ENCODE data around the gene MTFR1L.

The MTFR1L gene

DNA sequence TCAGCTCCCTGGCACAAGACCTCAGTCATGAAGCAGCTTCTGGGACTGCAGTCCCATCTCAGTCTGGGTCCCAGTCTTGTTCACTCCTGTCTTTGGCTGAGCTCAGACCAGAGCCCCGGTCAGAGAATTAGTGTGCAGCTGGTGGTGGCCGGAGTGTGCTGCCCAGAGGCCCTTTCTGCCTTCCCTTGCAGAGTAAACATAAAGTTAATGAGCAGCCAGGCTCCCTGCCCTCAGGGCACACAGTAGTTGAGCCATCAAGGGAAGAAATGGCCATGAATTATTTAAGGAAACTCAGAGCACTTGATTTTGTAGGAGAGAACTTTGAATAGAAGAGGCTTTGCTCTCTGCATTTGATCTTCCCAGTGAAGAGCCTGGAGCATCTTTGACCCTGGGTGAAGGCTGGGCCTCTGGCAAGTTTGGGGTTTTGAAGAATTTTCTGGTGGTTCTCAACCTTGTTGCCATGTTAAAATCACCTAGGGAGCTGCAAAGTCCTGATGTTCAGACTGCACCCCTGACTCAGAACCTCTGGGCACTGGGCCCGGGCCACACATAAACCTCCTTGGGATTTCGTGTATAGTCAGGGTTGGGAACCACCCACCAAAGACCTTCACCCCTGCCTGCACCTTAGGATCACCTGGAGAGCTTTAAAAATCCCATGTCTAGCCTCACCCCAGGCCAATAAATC lies 46.2 kb upstream of the MTFR1L start:
- ChIA-PET POLR2A (no interaction called here), CTCF (interaction anchor here (0.8 kb wide), 1 partner anchor 165 kb away, joined by 3 read pairs; no protein-coding TSS in a partner anchor)
- no peak for DNase-seq (ENCODE audit: extremely low spot score)
- TF ChIP-seq HDGF (IDR thresholded peaks at IDR 0.05; ENCODE audit: borderline replicate concordance): no peak
- no peak for TF ChIP-seq TARDBP (IDR thresholded peaks at IDR 0.05)
- TF ChIP-seq FOXA1 (IDR thresholded peaks at IDR 0.05): no peak
- no peak for TF ChIP-seq BHLHE40 (IDR thresholded peaks at IDR 0.05; ENCODE audit: borderline replicate concordance)
- TF ChIP-seq FOXK2 (IDR thresholded peaks at IDR 0.05): no peak
- TF ChIP-seq, protein P1, sequence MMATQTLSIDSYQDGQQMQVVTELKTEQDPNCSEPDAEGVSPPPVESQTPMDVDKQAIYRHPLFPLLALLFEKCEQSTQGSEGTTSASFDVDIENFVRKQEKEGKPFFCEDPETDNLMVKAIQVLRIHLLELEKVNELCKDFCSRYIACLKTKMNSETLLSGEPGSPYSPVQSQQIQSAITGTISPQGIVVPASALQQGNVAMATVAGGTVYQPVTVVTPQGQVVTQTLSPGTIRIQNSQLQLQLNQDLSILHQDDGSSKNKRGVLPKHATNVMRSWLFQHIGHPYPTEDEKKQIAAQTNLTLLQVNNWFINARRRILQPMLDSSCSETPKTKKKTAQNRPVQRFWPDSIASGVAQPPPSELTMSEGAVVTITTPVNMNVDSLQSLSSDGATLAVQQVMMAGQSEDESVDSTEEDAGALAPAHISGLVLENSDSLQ (IDR thresholded peaks at IDR 0.05): no peak
- no peak for TF ChIP-seq NFRKB (IDR thresholded peaks at IDR 0.05)
- TF ChIP-seq SUZ12 (IDR thresholded peaks at IDR 0.05): no peak

DNA sequence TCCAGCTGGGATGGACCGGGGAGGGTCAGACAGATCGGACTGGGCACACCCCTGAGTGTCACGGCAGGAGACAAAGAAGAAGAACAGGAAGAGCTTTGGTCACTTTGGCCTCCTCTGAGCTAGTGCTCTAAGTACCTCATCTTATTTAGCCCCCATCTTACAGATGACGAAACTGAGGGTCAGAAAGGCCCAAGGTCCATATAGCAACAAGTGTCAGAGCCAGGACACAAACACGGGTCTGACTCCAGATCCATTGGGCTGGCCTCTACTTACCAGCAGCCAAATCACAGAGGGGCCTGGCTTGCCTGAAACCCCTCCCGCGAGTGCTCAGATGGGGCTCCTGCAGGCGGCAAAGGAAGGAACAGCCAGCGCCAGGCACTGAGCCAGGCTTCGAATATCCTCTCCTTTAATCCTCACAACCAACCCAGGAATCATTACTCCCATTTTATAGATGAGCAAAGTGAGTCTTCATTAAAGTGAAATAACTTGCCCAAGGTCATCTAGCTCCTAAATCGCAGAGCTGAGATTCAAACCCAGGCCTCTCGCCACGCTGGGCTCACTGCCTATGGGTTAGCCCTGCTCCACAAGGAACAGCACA lies 45.4 kb upstream of the MTFR1L start:
- POLR2A ChIA-PET: no interaction called here
- TF ChIP-seq HDGF (IDR thresholded peaks at IDR 0.05; ENCODE audit: borderline replicate concordance) (no peak), FOXK2 (IDR thresholded peaks at IDR 0.05) (no peak), FOXM1 (IDR thresholded peaks at IDR 0.05; ENCODE audit: borderline replicate concordance) (no peak), L3MBTL2 (conservative IDR thresholded peaks at IDR 0.05) (no peak), FOXA1 (IDR thresholded peaks at IDR 0.05) (no peak), ZNF384 (IDR thresholded peaks at IDR 0.05) (no peak), LEF1 (IDR thresholded peaks at IDR 0.05; ENCODE audit: borderline replicate concordance) (no peak), TARDBP (IDR thresholded peaks at IDR 0.05) (no peak), CTBP1 (IDR thresholded peaks at IDR 0.05; ENCODE audit: borderline replicate concordance) (no peak), SP1 (IDR thresholded peaks at IDR 0.05) (no peak), ELF4 (IDR thresholded peaks at IDR 0.05) (no peak), ARNT (IDR thresholded peaks at IDR 0.05) (no peak), NFRKB (IDR thresholded peaks at IDR 0.05) (no peak), SUZ12 (IDR thresholded peaks at IDR 0.05) (no peak), BHLHE40 (IDR thresholded peaks at IDR 0.05; ENCODE audit: borderline replicate concordance) (no peak)
- TF ChIP-seq, protein P1 (IDR thresholded peaks at IDR 0.05): no peak
- CTCF ChIA-PET: interaction anchor here (0.8 kb wide), 1 partner anchor 166 kb away, joined by 3 read pairs; no protein-coding TSS in a partner anchor
- DNase-seq (ENCODE audit: extremely low spot score): no peak

DNA sequence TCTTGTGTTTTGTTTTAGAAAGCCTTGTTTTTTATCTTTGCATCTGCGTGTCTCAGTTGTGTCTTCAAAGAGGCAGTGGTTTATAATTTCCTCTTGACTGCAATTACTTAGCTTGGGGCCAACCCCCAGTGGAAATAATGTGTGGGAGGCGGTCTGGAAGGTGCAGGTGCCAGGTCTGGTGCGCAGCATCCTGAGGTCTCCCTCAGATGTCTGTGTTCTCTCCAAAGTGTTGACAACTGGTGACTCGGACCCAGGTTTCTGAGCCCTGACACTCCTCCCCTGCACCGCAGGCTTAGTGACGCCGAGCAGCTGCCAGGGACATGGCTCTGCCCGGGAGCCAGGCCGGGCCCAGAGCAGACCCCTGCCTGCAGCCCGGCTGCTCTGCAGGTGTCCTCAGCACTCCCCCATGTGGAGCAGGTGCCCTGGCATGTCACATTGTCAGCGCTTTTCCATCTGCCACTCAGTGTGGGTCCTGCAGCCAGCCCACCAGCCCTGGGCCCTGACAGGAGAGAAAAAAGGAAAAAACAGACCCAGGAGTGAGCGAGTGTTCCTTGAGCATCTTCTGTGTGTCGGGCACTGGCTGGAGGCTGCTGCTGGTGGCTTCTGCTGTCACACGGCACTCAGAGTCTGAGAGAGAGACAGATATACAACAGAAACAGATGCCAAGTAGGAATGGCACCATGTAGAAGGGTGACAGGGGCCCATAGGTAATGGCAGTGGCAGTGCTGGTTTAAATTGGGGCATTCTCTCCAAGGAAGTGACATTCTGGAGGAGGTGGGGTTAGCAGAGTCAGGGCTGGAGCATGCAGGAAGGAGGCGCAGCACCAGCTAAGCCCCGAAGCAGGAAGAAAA lies 44.6 kb upstream of the MTFR1L start:
- ChIA-PET POLR2A (no interaction called here), CTCF (interaction anchor here (0.6 kb wide), 1 partner anchor 186 kb away, joined by 3 read pairs; no protein-coding TSS in a partner anchor)
- DNase-seq (ENCODE audit: extremely low spot score): no peak
- TF ChIP-seq ZNF384 (IDR thresholded peaks at IDR 0.05) (no peak), L3MBTL2 (conservative IDR thresholded peaks at IDR 0.05) (no peak), HDGF (IDR thresholded peaks at IDR 0.05; ENCODE audit: borderline replicate concordance) (no peak), TARDBP (IDR thresholded peaks at IDR 0.05) (no peak), NFRKB (IDR thresholded peaks at IDR 0.05) (no peak), LEF1 (IDR thresholded peaks at IDR 0.05; ENCODE audit: borderline replicate concordance) (no peak), CTBP1 (IDR thresholded peaks at IDR 0.05; ENCODE audit: borderline replicate concordance) (no peak), BHLHE40 (IDR thresholded peaks at IDR 0.05; ENCODE audit: borderline replicate concordance) (no peak), SP1 (IDR thresholded peaks at IDR 0.05) (no peak), FOXK2 (IDR thresholded peaks at IDR 0.05) (no peak), ELF4 (IDR thresholded peaks at IDR 0.05) (no peak), SUZ12 (IDR thresholded peaks at IDR 0.05) (no peak), FOXA1 (IDR thresholded peaks at IDR 0.05) (no peak)

DNA sequence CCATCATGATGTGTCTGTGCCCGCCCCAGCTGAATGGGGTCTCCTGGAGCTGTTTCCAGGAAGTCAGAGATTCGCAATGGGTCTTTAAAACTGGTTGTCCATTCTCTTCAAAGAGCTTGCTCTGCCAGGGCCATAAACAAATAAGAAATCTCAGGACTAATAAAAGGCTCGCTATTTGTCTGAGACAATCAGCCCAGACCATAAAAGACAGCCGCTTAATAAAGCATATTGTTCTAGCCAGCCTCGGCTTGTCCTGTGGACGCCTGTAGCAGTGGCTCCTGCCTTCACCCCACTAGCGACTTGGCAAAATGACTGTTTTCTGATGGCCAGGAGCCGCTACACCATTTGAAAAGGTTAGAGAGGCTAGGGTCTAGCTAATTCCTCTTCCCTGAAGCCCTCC lies 40.4 kb upstream of the MTFR1L start:
- DNase-seq (ENCODE audit: extremely low spot score): no peak
- TF ChIP-seq ELF4 (IDR thresholded peaks at IDR 0.05): no peak
- no peak for TF ChIP-seq TARDBP (IDR thresholded peaks at IDR 0.05)
- TF ChIP-seq, protein P1 (IDR thresholded peaks at IDR 0.05): no peak
- no peak for TF ChIP-seq FOXM1 (IDR thresholded peaks at IDR 0.05; ENCODE audit: borderline replicate concordance)
- no peak for TF ChIP-seq HDGF (IDR thresholded peaks at IDR 0.05; ENCODE audit: borderline replicate concordance)
- no peak for TF ChIP-seq FOXK2 (IDR thresholded peaks at IDR 0.05)
- no peak for TF ChIP-seq SP1 (IDR thresholded peaks at IDR 0.05)
- no peak for TF ChIP-seq ZNF384 (IDR thresholded peaks at IDR 0.05)
- no peak for TF ChIP-seq NFRKB (IDR thresholded peaks at IDR 0.05)
- TF ChIP-seq LEF1 (IDR thresholded peaks at IDR 0.05; ENCODE audit: borderline replicate concordance): no peak
- no peak for TF ChIP-seq FOXA1 (IDR thresholded peaks at IDR 0.05)
- no peak for TF ChIP-seq ARNT (IDR thresholded peaks at IDR 0.05)
- no peak for TF ChIP-seq L3MBTL2 (conservative IDR thresholded peaks at IDR 0.05)
- no peak for TF ChIP-seq SUZ12 (IDR thresholded peaks at IDR 0.05)
- no peak for TF ChIP-seq CTBP1 (IDR thresholded peaks at IDR 0.05; ENCODE audit: borderline replicate concordance)
- no peak for TF ChIP-seq BHLHE40 (IDR thresholded peaks at IDR 0.05; ENCODE audit: borderline replicate concordance)
- ChIA-PET POLR2A (interaction anchor here (2.6 kb wide), 1 partner anchor 10 kb away, joined by 5 read pairs; no protein-coding TSS in a partner anchor), CTCF (no interaction called here)

DNA sequence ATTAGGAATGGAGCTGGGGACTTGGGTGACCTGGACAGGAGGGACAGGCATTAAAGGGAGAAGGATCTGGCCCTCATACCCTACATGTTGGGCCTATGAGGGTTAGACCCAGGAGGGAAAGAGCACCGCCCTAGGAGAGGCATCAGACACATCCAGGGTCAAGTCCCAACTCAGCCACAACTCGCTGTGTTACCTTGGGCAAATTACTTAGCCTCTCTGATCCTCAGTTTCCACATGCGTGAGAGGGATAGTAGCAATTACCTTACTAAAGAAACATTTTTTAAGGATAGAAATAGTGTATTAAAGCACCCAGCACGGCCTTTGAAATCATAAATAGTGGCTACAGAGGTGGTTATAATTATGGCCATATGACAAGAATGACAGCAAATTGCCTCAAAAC lies 39.9 kb upstream of the MTFR1L start:
- POLR2A ChIA-PET: interaction anchor here (2.6 kb wide), 1 partner anchor 10 kb away, joined by 5 read pairs; no protein-coding TSS in a partner anchor
- CTCF ChIA-PET: interaction anchor here (0.5 to 1.3 kb wide), 2 partner anchors 14 to 188 kb away, joined by 3 to 4 read pairs; no protein-coding TSS in a partner anchor
- no peak for DNase-seq (ENCODE audit: extremely low spot score)
- TF ChIP-seq FOXK2 (IDR thresholded peaks at IDR 0.05) (no peak), SUZ12 (IDR thresholded peaks at IDR 0.05) (no peak), HDGF (IDR thresholded peaks at IDR 0.05; ENCODE audit: borderline replicate concordance) (no peak), L3MBTL2 (conservative IDR thresholded peaks at IDR 0.05) (no peak), BHLHE40 (IDR thresholded peaks at IDR 0.05; ENCODE audit: borderline replicate concordance) (no peak), LEF1 (IDR thresholded peaks at IDR 0.05; ENCODE audit: borderline replicate concordance) (no peak), NFRKB (IDR thresholded peaks at IDR 0.05) (no peak)

Measured in HEK293T (cell line).